GF-D8 (cell line): ENCODE results near the gene HBA2.
"Not testable (repeated sequence)": the region's sequence is repeated elsewhere in the genome, so short reads cannot be mapped to it uniquely, and the experiment has no call there.

Source experiments
- DNase-seq: peaks from one replicate; lab custom pipeline; 2025; lab: John Stamatoyannopoulos, UW

Gene HBA2

DNA sequence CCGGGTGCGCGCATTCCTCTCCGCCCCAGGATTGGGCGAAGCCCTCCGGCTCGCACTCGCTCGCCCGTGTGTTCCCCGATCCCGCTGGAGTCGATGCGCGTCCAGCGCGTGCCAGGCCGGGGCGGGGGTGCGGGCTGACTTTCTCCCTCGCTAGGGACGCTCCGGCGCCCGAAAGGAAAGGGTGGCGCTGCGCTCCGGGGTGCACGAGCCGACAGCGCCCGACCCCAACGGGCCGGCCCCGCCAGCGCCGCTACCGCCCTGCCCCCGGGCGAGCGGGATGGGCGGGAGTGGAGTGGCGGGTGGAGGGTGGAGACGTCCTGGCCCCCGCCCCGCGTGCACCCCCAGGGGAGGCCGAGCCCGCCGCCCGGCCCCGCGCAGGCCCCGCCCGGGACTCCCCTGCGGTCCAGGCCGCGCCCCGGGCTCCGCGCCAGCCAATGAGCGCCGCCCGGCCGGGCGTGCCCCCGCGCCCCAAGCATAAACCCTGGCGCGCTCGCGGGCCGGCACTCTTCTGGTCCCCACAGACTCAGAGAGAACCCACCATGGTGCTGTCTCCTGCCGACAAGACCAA lies at the start of gene HBA2:
HBA2 (plus strand) TSS at position 503 of the 568 bp plus-strand sequence; CDS start at position 540, 37 bp downstream.
- not testable (repeated sequence) for DNase-seq

DNA sequence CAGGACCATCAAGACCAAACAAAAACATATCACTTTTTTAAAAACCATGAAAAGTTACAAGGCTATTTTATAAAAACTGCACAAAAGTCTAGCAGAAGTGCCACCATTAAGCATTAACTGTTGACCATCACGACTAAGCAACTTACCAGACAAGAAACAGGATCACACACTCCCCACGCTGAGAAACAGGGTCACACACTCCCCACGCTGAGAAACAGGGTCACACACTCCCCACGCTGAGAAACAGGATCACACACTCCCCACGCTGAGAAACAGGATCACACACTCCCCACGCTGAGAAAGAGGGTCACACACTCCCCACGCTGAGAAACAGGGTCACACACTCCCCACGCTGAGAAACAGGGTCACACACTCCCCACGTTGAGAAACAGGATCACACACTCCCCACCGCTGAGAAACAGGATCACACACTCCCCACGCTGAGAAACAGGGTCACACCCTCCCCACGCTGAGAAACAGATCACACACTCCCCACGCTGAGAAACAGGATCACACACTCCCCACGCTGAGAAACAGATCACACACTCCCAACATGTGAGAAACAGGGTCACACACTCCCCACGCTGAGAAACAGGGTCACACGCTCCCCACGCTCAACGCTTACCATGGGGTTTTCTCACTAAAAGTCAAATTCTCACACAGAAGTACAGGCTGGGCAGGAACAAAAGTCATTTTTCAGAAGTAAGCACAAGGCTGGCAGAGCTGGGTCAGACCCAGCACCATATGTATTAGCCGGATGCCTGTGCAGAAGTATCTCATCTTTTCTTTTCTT lies 48.9 kb upstream of the HBA2 start:
- not testable (repeated sequence) for DNase-seq

DNA sequence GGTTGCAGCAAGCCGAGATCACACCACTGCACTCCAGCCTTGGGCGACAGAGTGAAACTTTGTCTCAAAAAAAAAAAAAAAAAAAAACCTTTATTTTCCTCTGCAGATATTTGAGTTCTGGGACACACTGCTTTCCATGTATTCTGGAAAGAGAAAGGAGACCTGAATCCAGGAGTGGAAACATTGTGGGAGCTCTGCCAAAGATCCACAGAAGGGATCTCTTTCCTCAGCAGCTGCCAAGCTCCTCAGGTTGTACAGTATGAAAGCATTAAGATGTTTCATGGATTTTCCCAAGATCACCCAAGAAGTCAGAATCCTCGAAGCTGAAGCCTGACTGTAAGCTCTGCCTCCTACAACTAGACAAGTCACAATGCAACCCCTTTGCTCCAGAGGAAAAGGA lies 47.7 kb upstream of the HBA2 start:
- DNase-seq, result no peak

DNA sequence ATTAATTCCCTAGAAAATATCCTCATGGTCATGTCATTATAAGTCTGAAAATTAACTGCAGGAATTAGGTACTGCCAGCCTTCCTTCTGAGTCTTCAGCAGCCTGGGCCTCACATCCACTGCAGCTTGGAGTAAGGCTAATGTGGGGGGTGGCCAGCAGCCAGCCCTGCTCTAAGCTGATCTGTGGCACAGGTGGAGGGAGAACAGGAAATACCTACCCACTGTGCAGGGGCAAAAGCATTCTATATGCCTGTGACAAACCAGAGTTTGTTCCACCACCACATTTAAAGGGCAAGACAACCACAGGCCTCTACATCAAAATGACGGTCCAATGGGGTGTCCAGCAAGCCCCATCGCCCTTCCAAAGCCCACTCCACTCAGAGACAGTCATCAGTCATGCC lies 43.6 kb upstream of the HBA2 start:
- no peak for DNase-seq

DNA sequence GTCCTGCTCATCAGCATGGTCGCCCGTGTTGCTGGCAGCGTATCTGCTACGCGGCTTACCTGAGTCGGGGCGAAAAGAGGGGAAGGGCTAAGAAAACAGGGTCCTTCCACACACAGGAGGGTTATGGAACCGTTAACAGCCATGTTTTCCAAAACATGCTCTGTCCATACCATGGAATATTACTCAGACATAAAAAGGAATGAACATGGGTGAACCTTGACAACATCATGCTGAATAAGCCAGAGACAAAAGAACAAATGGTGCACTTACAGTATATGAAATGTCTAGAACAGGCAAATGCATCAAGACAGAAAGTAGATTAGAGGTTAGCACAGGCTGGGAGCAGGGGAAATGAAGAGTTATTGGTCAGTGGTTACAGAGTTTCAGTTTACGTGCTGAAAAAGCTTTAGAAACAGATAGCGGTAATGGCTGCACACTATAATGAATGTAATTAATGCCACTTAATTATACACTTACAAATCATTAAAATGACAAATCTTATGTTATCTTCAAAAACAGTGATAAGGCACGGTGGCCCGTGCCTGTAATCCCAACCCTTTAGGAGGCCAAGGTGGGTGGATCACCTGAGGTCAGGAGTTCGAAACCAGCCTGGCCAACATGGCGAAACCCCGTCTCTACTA lies 42.0 kb upstream of the HBA2 start:
- no peak for DNase-seq

DNA sequence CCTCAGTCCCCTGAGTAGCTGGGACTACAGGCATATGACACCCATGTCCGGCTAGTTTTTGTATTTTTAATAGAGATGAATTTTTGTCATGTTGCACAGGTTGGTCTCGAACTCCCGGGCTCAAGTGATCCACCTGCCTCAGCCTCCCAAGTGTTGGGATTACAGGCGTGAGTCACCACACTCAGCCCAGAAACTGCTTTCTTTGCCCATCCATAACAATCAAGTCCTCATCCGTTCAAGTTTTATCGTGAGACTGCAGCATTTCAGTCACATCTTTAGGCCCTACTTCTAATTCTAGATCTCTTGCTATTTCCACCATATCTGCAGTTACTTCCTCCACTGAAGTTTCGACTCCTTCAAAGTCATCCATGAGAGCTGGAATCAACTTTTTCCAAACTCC lies 40.6 kb upstream of the HBA2 start:
- DNase-seq, result no peak

DNA sequence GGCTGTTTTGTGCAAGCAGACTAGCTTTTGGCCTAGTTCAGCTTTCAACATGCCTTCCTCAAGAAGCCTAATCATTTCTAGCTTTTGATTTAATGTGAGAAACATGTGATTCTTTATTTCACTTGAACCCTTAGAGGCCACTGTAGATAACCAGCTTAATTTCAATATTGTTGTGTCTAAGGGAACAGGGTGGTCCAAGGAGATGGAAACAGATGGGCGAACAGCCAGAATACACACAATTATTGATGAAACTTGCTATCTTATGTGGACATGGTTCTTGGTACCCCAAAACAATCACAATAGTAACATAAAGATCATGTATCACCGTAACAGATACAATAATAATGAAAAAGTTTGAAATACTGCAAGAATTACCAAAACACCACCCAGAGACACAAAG lies 39.0 kb upstream of the HBA2 start:
- no peak for DNase-seq

DNA sequence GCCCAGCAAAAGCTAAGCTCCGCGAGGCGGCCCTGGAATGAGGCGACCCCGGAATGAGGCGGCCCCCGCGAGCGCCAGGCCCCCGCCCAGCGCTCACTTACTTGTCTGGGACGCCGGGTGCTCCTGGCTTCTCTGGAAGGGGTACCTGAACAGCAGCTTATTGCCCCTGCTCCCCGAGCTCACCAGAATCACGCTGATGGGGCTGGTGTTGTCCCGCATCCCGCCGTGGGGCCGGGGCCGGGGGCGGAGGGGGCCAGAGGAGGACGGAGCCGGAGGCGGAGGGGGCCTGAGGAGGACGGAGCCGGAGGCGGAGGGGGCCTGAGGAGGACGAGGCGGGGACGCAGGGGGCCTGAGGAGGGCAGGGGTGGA lies 34.6 kb upstream of the HBA2 start:
- no peak for DNase-seq

DNA sequence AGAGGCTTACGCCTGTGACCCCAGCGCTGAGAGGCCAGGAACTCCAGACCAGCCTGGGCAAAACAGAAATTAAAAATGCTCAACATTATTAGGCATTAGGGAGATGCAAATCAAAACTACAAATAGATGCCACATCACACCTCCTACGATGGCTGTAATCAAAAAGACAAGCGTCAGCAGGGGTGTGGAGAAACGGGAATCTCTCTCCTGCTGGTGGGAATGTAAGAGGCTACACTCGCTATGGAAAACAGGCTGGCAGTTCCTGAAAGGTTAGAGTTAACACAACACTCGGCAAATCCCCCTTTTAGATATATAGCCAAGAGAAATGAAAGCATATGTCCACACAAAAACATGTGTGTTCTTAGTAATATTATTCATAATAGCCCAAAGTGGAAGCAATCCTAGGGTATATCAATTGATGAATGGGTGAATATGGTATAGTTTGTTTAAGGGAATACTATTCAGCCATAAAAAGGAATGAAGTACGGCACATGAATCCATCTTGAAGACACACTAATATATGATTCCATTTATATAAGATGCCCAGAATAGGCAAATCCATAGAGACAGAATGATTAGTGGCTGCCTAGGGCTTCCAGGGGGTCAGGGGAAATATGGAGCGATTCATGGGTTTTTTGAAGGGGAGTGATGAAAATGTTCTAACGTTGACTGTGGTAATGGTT lies 32.4 kb upstream of the HBA2 start:
- DNase-seq, result no peak

DNA sequence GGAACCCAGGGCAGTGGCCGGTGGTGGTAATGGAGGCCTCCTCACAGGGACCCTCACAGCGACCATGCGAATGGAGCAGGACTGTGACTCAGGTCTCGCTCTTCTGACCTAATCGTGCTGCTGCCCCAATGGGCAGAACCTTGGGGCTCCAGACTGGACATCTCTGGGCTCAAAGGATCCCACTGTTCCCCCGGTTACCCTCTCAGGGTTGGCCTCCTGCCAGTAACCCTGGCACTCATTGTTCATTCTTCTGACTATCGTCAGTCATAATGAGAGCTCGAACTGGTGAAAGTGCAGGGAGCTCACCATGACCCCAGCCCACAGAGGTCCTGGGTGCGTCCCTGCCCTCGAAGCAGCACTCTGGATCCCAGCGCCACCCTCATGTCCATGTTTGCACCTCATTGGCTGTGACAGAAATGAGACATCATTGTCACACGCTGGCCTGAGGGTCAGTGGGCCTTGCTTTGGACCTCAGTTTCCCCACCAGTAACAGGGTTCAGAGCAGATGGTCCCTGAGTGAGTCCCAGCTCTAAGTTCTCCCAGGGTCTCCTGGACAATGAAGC lies 30.2 kb upstream of the HBA2 start:
- DNase-seq, result no peak

DNA sequence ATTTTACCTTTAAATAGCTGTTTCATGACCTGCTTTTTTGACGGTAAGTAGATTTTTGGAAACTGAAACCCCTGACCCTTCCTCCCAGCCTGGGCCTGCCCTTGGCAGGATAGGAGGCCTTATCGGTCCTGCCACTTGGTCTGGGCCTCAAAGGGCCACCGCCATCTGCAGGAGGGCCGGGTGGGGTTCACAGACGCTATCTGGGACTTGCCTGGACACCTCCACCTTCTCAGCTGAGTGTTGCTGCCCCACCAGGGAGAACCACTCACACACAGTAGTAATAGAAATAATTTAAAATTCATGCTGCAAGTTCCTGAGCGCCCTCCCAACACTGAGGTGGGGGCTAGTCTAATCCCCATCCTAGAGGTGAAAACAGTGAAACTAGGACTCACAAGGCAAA lies 29.6 kb upstream of the HBA2 start:
- DNase-seq, result no peak

DNA sequence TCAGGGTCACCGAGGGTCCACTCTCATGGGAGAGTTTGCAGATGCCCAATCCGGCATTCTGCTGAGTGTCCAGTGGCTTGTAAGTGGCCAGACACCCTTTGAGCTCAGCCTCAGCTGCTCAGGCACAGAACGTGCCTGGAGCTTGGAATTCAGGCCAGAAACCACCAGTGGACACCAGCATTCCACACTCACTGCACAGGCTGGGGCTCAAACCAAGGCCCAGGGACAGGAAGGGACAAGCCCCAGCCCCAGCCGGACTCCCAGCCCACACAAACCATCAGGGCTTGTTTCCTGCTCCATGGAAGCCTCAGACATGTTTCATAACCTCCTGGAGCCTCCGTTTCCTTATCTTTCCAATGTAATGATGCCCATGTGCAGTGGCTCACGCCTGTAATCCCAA lies 29.2 kb upstream of the HBA2 start:
- no peak for DNase-seq

DNA sequence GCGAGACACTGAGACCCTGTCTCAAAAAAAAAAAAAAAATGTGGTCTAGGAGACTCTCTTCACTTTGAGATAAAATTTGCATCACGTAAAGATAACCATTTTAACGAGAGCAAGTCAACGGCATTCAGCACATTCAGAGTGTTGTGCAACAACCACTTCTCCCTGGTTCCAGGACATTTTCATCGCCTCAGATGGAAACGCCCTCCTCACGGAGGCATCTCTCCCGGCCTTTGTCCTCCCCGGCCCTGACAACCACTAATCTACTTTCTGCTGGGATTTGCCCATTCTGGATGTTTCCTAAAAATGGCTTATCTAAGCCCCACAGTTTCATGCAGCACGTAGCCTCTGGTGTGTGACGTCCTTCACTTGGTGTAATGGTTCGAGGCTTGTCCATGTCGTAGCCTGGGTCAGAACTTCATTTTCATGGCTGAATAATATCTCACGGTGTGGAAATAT lies 27.9 kb upstream of the HBA2 start:
- DNase-seq, result no peak

DNA sequence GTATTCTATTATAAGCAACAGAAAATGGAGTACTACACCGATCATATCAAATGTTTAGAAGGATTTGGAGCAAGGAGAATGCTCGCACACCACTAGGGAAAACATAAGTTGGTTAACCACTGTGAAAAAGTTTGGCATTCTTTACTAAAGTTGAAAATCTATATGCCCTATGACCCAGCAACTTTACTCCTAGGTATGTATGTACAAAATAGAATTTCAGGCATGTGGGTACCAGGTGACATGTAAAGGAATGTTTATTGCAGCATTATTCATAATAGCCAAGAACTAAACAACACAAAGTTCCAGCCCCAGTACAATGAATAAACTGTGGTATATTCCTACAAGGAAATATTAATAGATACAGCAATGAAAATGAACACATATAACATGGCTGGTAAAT lies 26.0 kb upstream of the HBA2 start:
- no peak for DNase-seq

DNA sequence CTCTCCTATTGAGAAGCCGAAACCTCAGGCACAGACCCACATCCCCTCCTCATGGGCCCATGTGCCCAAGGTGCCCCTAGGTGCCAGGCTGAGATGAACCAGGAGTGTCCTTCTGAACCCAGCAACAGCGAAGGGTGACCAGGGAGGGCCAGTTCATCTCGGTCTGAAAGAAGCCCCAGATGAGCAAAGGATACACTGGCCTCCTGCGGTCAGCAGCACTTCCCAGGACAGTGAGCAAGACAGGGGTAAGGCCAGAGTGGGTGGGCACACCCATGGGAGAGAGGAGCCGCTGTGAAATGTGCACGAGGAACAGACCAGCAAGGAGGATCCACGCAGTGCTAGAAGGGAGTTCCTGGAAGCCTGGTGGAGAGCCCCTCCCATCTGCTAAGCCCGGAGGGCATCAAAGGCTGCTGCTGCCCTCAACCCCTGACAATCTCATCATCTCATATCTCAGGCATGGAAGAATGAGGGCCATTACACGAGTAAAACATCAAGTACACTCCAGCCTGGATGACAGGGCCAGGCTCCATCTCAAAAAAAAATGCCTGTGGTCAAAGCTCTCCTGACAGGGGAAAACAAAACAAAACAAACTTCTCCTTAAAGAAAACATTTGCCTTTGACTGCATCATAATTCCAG lies 23.5 kb upstream of the HBA2 start:
- no peak for DNase-seq

DNA sequence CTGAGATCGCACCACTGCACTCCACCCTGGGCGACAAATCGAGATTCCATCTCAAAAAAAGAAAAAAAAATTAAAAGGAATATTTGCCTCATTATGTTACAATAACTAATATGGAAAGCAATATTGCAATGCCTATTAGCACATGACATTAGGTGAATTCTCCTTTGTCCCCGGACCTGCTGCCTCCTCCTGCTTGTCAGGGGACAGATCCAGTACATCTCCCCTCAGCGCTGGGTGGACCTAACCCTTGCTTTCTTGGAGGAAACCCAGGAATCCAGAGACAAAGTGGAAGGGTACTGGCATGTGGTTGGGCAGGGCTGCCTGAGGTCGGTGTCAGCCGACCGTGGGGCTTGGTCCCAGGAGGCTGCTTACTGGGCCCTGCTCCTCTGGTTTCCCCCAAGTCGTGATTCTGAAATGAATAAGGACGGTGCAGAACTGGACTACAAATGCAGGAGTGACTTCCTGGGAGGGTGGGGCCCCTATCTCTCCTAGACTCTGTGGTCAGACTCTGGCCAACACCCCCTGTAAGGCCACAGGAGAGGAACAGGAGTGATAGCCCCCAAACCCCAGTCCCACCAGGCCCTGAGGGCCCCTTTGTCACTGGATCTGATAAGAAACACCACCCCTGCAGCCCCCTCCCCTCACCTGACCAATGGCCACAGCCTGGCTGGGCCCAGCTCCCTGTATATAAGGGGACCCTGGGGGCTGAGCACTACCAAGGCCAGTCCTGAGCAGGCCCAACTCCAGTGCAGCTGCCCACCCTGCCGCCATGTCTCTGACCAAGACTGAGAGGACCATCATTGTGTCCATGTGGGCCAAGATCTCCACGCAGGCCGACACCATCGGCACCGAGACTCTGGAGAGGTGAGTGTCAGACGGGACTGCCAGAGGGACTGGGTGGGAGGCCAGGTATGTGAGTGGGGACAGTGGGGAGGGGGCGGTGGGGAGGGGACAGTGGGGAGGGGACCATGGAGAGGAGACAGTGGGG lies 20.2 kb upstream of the HBA2 start, which contains the start of gene HBZ:
HBZ (plus strand) TSS at position 504 of the 988 bp plus-strand sequence; CDS start at position 770, 266 bp downstream.
- DNase-seq, result no peak

DNA sequence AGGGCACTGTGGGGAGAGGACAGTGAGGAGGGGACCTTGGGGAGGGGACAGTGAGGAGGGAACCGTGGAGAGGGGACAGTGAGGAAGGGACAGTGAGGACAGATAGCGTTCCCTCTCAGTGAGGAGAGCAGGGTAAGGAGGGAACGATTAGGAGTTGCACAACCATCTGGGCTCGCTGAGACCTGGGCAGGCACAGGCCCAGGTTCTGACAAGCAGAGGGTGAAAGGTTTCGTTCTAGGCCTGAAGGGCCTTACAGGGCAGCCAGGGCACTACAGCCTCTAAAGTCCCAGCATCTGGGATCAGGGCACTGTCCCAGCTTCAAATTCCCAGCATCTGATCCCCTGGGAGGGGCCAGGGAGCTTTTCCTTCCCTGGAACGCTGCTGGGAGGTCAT lies 19.6 kb upstream of the HBA2 start:
- DNase-seq, result not testable (repeated sequence)

DNA sequence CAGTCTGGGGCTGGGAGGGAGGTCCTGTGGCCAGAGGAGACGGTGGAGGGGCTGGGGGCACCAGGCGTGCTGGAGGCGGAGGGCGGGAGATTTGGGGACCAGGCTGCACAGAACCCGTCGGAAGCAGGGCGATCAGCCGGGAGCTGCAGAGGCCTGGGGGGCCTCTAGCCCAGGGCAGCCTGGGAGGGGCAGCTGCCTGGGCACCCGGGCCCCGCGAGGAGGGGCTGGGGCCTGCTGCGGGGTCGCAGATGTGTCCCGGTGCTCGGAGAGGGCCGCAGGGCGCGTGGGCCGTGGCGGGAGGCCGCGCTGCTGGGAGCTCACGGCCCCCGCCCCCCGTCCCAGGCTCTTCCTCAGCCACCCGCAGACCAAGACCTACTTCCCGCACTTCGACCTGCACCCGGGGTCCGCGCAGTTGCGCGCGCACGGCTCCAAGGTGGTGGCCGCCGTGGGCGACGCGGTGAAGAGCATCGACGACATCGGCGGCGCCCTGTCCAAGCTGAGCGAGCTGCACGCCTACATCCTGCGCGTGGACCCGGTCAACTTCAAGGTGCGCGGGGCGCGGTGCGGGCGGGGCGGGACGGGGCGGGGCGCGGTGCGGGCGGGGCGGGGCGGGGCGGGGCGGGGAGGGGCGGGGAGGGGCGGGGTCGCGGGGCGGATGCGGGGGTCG lies 19.0 kb upstream of the HBA2 start:
- DNase-seq, result not testable (repeated sequence)

DNA sequence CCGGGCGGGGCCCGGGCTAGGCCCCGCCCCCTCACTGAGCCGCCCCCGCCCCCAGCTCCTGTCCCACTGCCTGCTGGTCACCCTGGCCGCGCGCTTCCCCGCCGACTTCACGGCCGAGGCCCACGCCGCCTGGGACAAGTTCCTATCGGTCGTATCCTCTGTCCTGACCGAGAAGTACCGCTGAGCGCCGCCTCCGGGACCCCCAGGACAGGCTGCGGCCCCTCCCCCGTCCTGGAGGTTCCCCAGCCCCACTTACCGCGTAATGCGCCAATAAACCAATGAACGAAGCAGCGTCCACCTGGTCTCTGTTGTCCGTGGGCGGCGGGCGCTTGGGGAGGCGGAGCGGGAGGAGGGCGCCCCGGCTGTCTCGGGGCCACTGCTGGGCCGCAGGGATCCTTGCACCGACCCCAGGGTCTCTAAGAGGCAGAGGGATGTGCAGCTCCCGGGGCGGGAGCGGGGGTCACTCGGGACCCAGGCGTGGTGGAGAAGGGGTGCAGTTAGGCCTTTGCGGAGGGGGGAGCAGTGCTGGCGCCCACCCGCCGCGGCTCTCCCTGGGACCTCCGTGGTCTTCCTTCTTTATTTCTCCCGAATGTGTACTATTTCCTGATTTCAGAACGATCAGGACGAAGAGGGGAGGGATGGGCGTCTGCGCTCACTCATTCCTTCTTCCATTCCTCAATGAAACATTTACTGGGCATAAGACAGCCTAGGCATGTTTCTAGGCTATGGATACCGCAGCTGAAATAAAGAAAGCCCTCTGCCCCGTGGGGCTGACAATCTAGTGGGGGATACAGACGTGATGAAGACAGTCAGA lies 18.3 kb upstream of the HBA2 start:
- no peak for DNase-seq
